Heart left ventricle (tissue), 13 donors: ENCODE data around the gene C9orf152.

Experiments
- POLR2A ChIP-seq, 2 donors: fragments of 450-650 bp; IDR thresholded peaks; one replicate each; pipeline ENCODE4 v1.6.1; 2017; ENCODE audit warnings: antibody characterized with exemption in 2 of 2, mild to moderate bottlenecking in 2 of 2, moderate library complexity in 2 of 2
- TF ChIP-seq, protein P1 (sequence below), 12 donors: fragments of 200-600 bp; sonication (generic) in 4 of 12; IDR thresholded peaks; one replicate each; pipeline versions ENCODE4 v1.5.0 to v1.8.0; 2018 to 2022; ENCODE audit warnings: antibody characterized with exemption in 12 of 12, mild to moderate bottlenecking in 5 of 12
- donor health status: ischemic (EF 13 %, LVEDD 7.1; RV severe dilation, severe dysfunction).
- donor health status: DM: no; HTN: yes; CAD: no.
- donor health status: DM: no; HTN: no; CAD: no.
- donor health status: ischemic (EF 25% LVEDD 6.9; RV normal size, moderate dysfunction).
- donor health status: ischemic (EF 25% LVEDD 5.7; RV mildly dilated, moderate dysfunction).
- donor health status: ischemic (EF 35%, LVEDD 5.7; RV mildly dilated, moderate dysfunction).
- donor health status: nonischemic (EF 11% LVEDD 7.7; RV severe dilation, severe dysfunction).
- donor health status: DM: yes; HTN: yes; CAD: no.
- donor health status: PGD.
- donor health status: ischemic (EF 29% LVEDD 5.4; RV normal size, mild dysfunction).
- donor health status: nonischemic (EF 23%, LVEDD 6.1; RV moderate dilation, normal function).

DNA sequence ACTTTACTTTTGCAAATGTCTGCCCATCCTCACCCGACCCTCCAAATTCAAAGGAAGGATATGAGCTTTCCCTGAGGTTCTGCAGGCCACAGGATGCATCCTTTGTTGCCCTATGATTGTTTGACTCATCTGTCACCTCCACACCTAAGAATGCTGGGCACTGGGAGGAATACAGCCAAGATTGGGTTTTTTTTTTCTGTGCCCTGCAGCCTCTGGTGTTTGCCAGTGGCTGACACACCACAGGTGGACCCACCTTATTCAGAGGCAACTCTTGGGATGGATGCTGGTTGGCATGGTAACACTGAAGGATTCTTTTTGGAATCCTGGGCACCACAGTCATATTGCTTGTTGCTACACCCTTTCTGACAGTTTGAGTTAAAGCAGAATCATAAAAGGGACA lies 29.7 kb downstream of the C9orf152 start:
- TF ChIP-seq, protein P1, sequence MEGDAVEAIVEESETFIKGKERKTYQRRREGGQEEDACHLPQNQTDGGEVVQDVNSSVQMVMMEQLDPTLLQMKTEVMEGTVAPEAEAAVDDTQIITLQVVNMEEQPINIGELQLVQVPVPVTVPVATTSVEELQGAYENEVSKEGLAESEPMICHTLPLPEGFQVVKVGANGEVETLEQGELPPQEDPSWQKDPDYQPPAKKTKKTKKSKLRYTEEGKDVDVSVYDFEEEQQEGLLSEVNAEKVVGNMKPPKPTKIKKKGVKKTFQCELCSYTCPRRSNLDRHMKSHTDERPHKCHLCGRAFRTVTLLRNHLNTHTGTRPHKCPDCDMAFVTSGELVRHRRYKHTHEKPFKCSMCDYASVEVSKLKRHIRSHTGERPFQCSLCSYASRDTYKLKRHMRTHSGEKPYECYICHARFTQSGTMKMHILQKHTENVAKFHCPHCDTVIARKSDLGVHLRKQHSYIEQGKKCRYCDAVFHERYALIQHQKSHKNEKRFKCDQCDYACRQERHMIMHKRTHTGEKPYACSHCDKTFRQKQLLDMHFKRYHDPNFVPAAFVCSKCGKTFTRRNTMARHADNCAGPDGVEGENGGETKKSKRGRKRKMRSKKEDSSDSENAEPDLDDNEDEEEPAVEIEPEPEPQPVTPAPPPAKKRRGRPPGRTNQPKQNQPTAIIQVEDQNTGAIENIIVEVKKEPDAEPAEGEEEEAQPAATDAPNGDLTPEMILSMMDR (IDR thresholded peaks at IDR 0.05): no peak
- no peak for TF ChIP-seq POLR2A (IDR thresholded peaks at IDR 0.05)
